ENCODE measurements around the gene COA7.

GRCh38 chr1:52727114-52727586 is 29.0 kb upstream of the COA7 start:
- TF ChIP-seq YY1 (IDR thresholded peaks at IDR 0.05; ENCODE audit: insufficient read depth, insufficient read length) (no peak), ZNF274 (IDR thresholded peaks at IDR 0.05; ENCODE audit: low read depth, low read length) (no peak), SUZ12 (IDR thresholded peaks at IDR 0.05; ENCODE audit: extremely low read depth, insufficient read depth, insufficient read length) (no peak)
